Articular chondrocyte of knee joint (primary cell): ENCODE data around the gene SNRNP35. TPM values are rescaled to one million over a fixed set of nuclear protein-coding genes. Genes with fewer than 3 reads are reported as not detected.

ENCODE experiments used
- small RNA-seq: library from RNA; depleted of rRNA; stranded (forward); fragments of <200 nt; gene quantifications from one replicate; pipeline ENCODE3, GENCODE V24; 2012
- total RNA-seq: library from RNA; depleted of rRNA; stranded (reverse); fragments of >200 nt; gene quantifications from 2 replicates; pipeline ENCODE4 v1.2.3, GENCODE V29; 2012

The SNRNP35 gene
- total RNA-seq: 12.0 and 12.6 TPM in 2 replicates

DNA sequence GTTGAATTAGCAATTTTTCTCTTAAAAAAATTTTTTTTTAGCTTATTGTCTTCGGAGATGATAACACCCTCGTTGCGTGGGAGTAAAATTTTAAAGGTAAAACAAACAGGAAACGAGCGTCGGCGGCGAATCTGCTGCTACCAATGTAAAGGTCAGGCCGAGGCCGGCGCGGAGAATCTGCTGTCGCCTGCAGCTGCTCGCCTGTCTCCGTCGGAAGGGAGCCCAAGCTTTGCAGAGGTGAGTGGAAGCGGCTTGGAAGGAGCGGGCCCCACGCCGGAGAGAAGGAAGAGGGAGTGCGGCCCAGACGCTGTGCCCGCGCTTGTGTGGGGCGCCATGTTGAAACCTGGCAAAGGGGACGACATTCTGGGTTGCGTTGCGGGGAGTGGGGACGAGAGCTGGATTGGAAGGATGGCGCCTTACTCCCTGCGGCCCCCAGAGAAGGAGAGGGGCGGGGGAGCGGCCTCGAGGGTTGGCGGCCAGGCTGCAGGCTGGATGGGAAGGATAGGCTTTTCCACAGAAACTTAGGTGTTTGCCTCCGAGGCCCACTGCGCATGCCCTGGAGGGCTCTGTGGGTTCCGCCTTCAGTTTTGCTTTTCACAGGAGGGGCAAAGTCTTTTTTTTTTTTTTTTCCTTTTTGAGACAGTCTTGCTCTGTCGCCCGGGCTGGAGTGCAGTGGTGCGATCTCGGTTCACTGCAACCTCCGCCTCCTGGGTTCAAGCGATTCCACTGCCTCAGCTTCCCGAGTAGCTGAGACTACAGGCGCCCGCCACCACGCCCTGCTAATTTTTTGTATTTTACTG lies at the start of gene SNRNP35:
Gene SNRNP35, plus strand, starts transcription at position 160 of the 800 bp plus-strand sequence. CDS start 7,402 bp downstream, outside the sequence.

DNA sequence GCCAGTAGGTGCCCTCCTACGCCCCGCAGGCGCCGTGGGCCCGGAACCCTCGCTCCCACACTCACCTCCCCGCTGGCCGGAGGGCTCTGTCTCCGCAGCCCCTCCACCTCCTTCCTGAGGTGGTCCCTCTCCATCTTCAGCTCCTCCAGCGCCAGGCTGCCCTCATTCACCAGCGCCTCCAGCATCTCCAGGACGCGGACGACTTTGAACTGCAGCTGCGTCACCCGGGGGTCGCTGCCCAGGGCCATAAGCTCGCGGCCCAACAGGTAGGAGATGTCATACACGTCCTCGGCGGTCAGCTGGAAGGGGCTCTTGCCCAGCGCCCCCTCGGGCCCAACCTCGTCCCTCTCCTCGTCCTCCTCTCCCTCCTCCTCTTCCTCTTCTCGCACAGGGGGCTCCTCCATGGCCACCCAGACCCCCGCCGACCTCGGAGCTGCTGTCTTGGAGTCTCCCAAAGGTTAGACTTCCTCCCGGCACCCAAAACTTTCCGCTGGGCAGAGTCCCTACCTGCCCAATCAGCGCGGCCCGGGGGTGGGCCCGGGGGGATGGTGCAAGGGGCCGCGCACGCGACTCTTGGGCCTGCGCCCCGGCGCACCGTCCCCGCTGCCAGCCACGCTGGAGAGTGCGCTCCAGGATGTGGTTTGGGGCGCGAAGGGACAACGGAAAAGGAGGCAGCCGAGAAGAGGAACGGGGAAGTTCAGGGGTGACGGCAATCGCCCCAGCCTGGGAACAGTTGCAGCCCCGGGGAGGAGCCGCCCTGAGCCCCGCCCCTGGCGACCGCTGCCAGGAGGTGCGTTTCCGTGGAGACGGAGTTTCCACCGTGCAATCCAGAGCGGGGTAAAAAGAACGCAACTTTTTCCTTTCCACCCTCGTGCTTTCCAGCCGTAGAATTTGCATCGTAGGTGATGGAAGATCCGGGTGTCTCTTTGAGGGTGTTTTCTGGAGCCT lies 21.6 kb upstream of the SNRNP35 start, which contains the start of gene RILPL2:
Gene RILPL2, minus strand, starts transcription at position 668 of the 948 bp plus-strand sequence. Its CDS starts 264 bp downstream, at position 404.

Small RNA genes within 50 kb of the gene (small RNA-seq; reads per million reads assigned to genes)
- not detected for gene AC145423.2

Other genes starting within 250 kb of the SNRNP35 start
- 48.5 and 51.8 TPM in 2 replicates for gene MPHOSPH9, start 225.0 kb upstream of the SNRNP35 start, total RNA-seq
- 11.5 and 12.2 TPM in 2 replicates for gene MTRFR, start 224.7 kb upstream of the SNRNP35 start, total RNA-seq
- gene CDK2AP1, start 186.3 kb upstream of the SNRNP35 start, total RNA-seq: 274 and 291 TPM in 2 replicates
- 33.6 and 41.1 TPM in 2 replicates for gene SBNO1, start 93.3 kb upstream of the SNRNP35 start, total RNA-seq
- gene KMT5A, start 74.0 kb upstream of the SNRNP35 start, total RNA-seq: 45.5 and 49.0 TPM in 2 replicates
- gene RILPL2, start 21.5 kb upstream of the SNRNP35 start, total RNA-seq: 6.1 and 7.1 TPM in 2 replicates
- gene RILPL1, start 75.6 kb downstream of the SNRNP35 start, total RNA-seq: 11.2 and 13.3 TPM in 2 replicates
- gene TMED2, start 126.4 kb downstream of the SNRNP35 start, total RNA-seq: 582 and 597 TPM in 2 replicates
- gene DDX55, start 144.0 kb downstream of the SNRNP35 start, total RNA-seq: 16.2 and 17.9 TPM in 2 replicates
- 38.5 and 44.0 TPM in 2 replicates for gene EIF2B1, start 175.5 kb downstream of the SNRNP35 start, total RNA-seq
- gene GTF2H3, start 175.7 kb downstream of the SNRNP35 start, total RNA-seq: 64.9 and 68.6 TPM in 2 replicates
- 24.2 and 29.0 TPM in 2 replicates for gene TCTN2, start 213.0 kb downstream of the SNRNP35 start, total RNA-seq